Neural cell (in vitro differentiated cells): Measurements from ENCODE around the gene SDHAF4.

Experiments used
- EP300 ChIP-seq: fragments of 450-650 bp; conservative IDR thresholded peaks from 2 replicates; pipeline ENCODE4 v1.6.1; 2014; ENCODE audit warnings: antibody characterized with exemption, mild to moderate bottlenecking, moderate library complexity; ENCODE audit not compliant: poor library complexity, severe bottlenecking
- EZH2 ChIP-seq: fragments of 200-600, 300-800 bp; shearing (Covaris generic), sonication (generic); IDR thresholded peaks from 2 replicates; pipeline ENCODE4 v1.6.1; 2014; ENCODE audit warnings: antibody characterized with exemption, low read length, borderline replicate concordance, mild to moderate bottlenecking; ENCODE audit not compliant: insufficient read depth, poor library complexity, severe bottlenecking
- MXI1 ChIP-seq: fragments of 450-650 bp; conservative IDR thresholded peaks from 2 replicates; pipeline ENCODE4 v1.6.1; 2014; ENCODE audit warnings: antibody characterized with exemption, mild to moderate bottlenecking; ENCODE audit not compliant: poor library complexity, severe bottlenecking
- POLR2AphosphoS5 ChIP-seq: IDR thresholded peaks from 2 replicates; pipeline ENCODE4 v1.6.1; 2012
- RAD21 ChIP-seq: fragments of 450-650 bp; conservative IDR thresholded peaks from 2 replicates; pipeline ENCODE4 v1.6.1; 2014; ENCODE audit warnings: antibody characterized with exemption, mild to moderate bottlenecking, moderate library complexity
- SMC3 ChIP-seq: fragments of 450-650 bp; conservative IDR thresholded peaks from 2 replicates; pipeline ENCODE4 v1.6.1; 2014; ENCODE audit warnings: antibody characterized with exemption, mild to moderate bottlenecking, moderate library complexity; ENCODE audit not compliant: poor library complexity
- TAF1 ChIP-seq: IDR thresholded peaks from 2 replicates; pipeline ENCODE4 v1.6.1; 2012; ENCODE audit warnings: low read depth
- TF ChIP-seq, protein P1 (sequence below): fragments of 450-650 bp; IDR thresholded peaks from 2 replicates; pipeline ENCODE4 v1.5.1; 2014; ENCODE audit warnings: antibody characterized with exemption, mild to moderate bottlenecking, moderate library complexity; ENCODE audit not compliant: poor library complexity, severe bottlenecking
- TF ChIP-seq, protein P2 (sequence below): IDR thresholded peaks from 2 replicates; pipeline ENCODE4 v1.6.1; 2012; ENCODE audit warnings: borderline replicate concordance

DNA sequence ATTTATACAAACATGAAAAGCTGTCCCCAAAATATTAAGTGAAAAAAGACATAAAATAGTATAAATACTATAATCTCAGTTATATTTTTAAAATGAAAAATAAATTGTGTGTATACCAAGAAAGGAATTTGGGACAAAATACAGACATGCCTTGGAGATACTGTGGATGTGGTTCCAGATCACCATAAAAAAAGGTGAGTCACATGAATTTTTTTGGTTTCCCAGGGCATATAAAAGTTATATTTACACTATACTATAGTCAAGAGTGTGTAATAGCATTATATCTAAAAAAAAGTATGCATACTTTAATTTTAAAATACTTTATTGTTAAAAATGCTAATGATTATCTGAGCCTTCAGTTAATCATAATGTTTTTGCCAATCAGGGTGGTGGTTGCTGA is 17.4 kb upstream of the SDHAF4 start:
- no peak for TF ChIP-seq EZH2
- TF ChIP-seq, protein P1, sequence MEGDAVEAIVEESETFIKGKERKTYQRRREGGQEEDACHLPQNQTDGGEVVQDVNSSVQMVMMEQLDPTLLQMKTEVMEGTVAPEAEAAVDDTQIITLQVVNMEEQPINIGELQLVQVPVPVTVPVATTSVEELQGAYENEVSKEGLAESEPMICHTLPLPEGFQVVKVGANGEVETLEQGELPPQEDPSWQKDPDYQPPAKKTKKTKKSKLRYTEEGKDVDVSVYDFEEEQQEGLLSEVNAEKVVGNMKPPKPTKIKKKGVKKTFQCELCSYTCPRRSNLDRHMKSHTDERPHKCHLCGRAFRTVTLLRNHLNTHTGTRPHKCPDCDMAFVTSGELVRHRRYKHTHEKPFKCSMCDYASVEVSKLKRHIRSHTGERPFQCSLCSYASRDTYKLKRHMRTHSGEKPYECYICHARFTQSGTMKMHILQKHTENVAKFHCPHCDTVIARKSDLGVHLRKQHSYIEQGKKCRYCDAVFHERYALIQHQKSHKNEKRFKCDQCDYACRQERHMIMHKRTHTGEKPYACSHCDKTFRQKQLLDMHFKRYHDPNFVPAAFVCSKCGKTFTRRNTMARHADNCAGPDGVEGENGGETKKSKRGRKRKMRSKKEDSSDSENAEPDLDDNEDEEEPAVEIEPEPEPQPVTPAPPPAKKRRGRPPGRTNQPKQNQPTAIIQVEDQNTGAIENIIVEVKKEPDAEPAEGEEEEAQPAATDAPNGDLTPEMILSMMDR: no peak
- no peak for TF ChIP-seq RAD21
- no peak for TF ChIP-seq EP300
- TF ChIP-seq, protein P2, sequence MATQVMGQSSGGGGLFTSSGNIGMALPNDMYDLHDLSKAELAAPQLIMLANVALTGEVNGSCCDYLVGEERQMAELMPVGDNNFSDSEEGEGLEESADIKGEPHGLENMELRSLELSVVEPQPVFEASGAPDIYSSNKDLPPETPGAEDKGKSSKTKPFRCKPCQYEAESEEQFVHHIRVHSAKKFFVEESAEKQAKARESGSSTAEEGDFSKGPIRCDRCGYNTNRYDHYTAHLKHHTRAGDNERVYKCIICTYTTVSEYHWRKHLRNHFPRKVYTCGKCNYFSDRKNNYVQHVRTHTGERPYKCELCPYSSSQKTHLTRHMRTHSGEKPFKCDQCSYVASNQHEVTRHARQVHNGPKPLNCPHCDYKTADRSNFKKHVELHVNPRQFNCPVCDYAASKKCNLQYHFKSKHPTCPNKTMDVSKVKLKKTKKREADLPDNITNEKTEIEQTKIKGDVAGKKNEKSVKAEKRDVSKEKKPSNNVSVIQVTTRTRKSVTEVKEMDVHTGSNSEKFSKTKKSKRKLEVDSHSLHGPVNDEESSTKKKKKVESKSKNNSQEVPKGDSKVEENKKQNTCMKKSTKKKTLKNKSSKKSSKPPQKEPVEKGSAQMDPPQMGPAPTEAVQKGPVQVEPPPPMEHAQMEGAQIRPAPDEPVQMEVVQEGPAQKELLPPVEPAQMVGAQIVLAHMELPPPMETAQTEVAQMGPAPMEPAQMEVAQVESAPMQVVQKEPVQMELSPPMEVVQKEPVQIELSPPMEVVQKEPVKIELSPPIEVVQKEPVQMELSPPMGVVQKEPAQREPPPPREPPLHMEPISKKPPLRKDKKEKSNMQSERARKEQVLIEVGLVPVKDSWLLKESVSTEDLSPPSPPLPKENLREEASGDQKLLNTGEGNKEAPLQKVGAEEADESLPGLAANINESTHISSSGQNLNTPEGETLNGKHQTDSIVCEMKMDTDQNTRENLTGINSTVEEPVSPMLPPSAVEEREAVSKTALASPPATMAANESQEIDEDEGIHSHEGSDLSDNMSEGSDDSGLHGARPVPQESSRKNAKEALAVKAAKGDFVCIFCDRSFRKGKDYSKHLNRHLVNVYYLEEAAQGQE: no peak
- TF ChIP-seq TAF1: no peak
- TF ChIP-seq SMC3: no peak
- TF ChIP-seq MXI1: no peak
- no peak for TF ChIP-seq POLR2AphosphoS5
